Smooth muscle cell (in vitro differentiated cells): Measurements from ENCODE around the gene PTPN22. TPM values are rescaled to one million over a fixed set of nuclear protein-coding genes. Genes with fewer than 3 reads are reported as not detected.

Source experiments
- DNase-seq: peaks from one replicate; lab custom pipeline; 2025; ENCODE audit not compliant: unreplicated experiment; lab: John Stamatoyannopoulos, UW
- H2AFZ ChIP-seq: fragments of 200-600 bp; sonication (generic); 2 replicates; pipeline ENCODE4 v1.6.0; 2016; ENCODE audit warnings: antibody characterized with exemption, low read depth, mild to moderate bottlenecking
- H3F3A ChIP-seq: fragments of 200-600 bp; sonication (generic); 2 replicates; pipeline ENCODE4 v1.6.0; 2017; ENCODE audit warnings: antibody characterized with exemption, low read depth
- H3K27ac ChIP-seq: fragments of 200-600 bp; sonication (generic); 2 replicates; pipeline ENCODE4 v1.5.1; 2016; ENCODE audit warnings: low read depth, mild to moderate bottlenecking
- H3K27me3 ChIP-seq: fragments of 200-600 bp; sonication (generic); 2 replicates; pipeline ENCODE4 v1.6.1; 2016; ENCODE audit warnings: low read depth, mild to moderate bottlenecking
- H3K36me3 ChIP-seq: fragments of 200-600 bp; sonication (generic); 2 replicates; pipeline ENCODE4 v1.5.1; 2016; ENCODE audit warnings: low read depth
- H3K4me1 ChIP-seq: fragments of 200-600 bp; sonication (generic); 2 replicates; pipeline ENCODE4 v1.5.1; 2016; ENCODE audit warnings: low read depth
- H3K4me2 ChIP-seq: fragments of 200-600 bp; sonication (generic); 2 replicates; pipeline ENCODE4 v1.6.0; 2016; ENCODE audit warnings: mild to moderate bottlenecking
- H3K4me3 ChIP-seq: fragments of 200-600 bp; sonication (generic); 2 replicates; pipeline ENCODE4 v1.5.1; 2016; ENCODE audit warnings: mild to moderate bottlenecking
- H3K79me2 ChIP-seq: fragments of 200-600 bp; sonication (generic); 2 replicates; pipeline ENCODE4 v1.6.0; 2016; ENCODE audit warnings: low read depth, mild to moderate bottlenecking
- H3K9ac ChIP-seq: fragments of 200-600 bp; sonication (generic); 2 replicates; pipeline ENCODE4 v1.6.0; 2016; ENCODE audit warnings: low read depth
- H3K9me3 ChIP-seq: fragments of 200-600 bp; sonication (generic); replicated peaks from 2 replicates; pipeline ENCODE4 v1.5.1; 2016; ENCODE audit warnings: low read depth
- H4K20me1 ChIP-seq: fragments of 200-600 bp; sonication (generic); 2 replicates; pipeline ENCODE4 v1.6.0; 2016; ENCODE audit warnings: low read depth
- CTCF ChIP-seq: fragments of 200-600 bp; sonication (generic); IDR thresholded peaks from 2 replicates; pipeline ENCODE4 v1.5.1; 2017; ENCODE audit warnings: borderline replicate concordance, mild to moderate bottlenecking, antibody characterized with exemption; ENCODE audit not compliant: insufficient read depth, poor library complexity, severe bottlenecking
- WGBS: methylation state at CpG from one replicate; pipeline ENCODE4 v1.1.7; 2016; ENCODE audit warnings: low lambda C conversion rate; 5-methylcytosine and 5-hydroxymethylcytosine counted together
- polyA plus RNA-seq: library from polyadenylated mRNA; unstranded; fragments of >200 nt; fragmentation: Nextera tagmentation; extraction: Ambion mirVana; gene quantifications from 2 replicates; pipeline ENCODE4 v1.2.1, GENCODE V29; 2016
- total RNA-seq: library from RNA; depleted of rRNA; stranded (reverse); fragments of >200 nt; gene quantifications from 2 replicates; pipeline ENCODE4 v1.2.3, GENCODE V29; 2014

Gene PTPN22
- total and polyA plus RNA-seq, 2 experiments from 2014 or later, result not detected

- TF ChIP-seq CTCF, result no peak
- Histone ChIP-seq H4K20me1 (peaks cover 65% of the 10 kb centered on the region), H3K9ac (no peak overlapping the region), H3F3A (no peaks in the 10 kb centered on the region), H3K27ac (no peak overlapping the region), H3K4me3 (no peak overlapping the region), H3K4me1 (peaks cover 17% of the 10 kb centered on the region), H2AFZ (no peak overlapping the region), H3K36me3 (peaks cover 12% of the 10 kb centered on the region), H3K4me2 (no peak overlapping the region), H3K27me3 (no peaks in the 10 kb centered on the region), H3K9me3 (no peaks in the 10 kb centered on the region), H3K79me2 (peaks cover 64% of the 10 kb centered on the region)
- no peak for DNase-seq
- WGBS, result 96% methylated on average over 6 of the region's 6 CpGs
Measured at GRCh38 chr1:113779542-113779941, 92.0 kb downstream of the PTPN22 start.

DNA sequence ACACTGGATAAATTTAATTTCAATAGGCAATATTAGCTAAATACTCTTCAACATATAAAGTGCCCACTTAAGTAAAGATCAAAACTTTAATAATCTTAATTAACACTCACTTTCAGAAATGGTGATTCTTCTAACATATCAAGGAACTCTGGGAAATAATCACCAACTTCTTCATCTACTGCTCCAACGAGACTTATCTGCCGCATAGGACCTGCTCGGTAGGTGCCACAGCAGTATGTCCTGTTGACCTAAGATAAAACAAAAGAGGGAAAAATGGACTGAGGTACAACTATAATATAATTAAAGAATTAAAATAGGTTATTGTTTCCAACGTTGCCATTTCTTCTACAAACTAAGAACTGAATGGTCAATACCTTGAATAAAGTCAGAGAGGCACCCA lies 94.0 kb downstream of the PTPN22 start:
- Histone ChIP-seq H4K20me1 (peaks cover 48% of the 10 kb centered on the region), H3K27ac (no peak overlapping the region), H3K27me3 (no peaks in the 10 kb centered on the region), H3K79me2 (peaks cover 57% of the 10 kb centered on the region), H3K4me2 (no peak overlapping the region), H2AFZ (no peak overlapping the region), H3F3A (no peaks in the 10 kb centered on the region), H3K36me3 (peaks cover 12% of the 10 kb centered on the region), H3K4me3 (no peak overlapping the region), H3K9me3 (no peaks in the 10 kb centered on the region), H3K4me1 (peaks cover 9% of the 10 kb centered on the region), H3K9ac (no peak overlapping the region)
- no peak for DNase-seq
- 98% methylated on average over 4 of the region's 4 CpGs for WGBS
- TF ChIP-seq CTCF, result no peak

- Histone ChIP-seq H3K27me3 (no peaks in the 10 kb centered on the region), H3F3A (no peaks in the 10 kb centered on the region), H3K4me2 (no peak overlapping the region), H2AFZ (no peak overlapping the region), H3K79me2 (peaks cover 22% of the 10 kb centered on the region), H3K27ac (no peak overlapping the region), H3K4me1 (peaks cover 34% of the 10 kb centered on the region), H3K9ac (no peak overlapping the region), H4K20me1 (peaks cover 8% of the 10 kb centered on the region), H3K9me3 (no peaks in the 10 kb centered on the region), H3K36me3 (no peaks in the 10 kb centered on the region), H3K4me3 (no peak overlapping the region)
- no peak for DNase-seq
- no peak for TF ChIP-seq CTCF
- 89% methylated on average over 1 of the region's 1 CpG for WGBS
Measured at GRCh38 chr1:113770031-113770430, 101.5 kb downstream of the PTPN22 start.

GRCh38 chr1:113769601-113769970 lies 101.9 kb downstream of the PTPN22 start:
- H3K36me3 ChIP-seq, result no peaks in the 10 kb centered on the region
- no peaks in the 10 kb centered on the region for H3K27me3 ChIP-seq
- H3K9me3 ChIP-seq, result no peaks in the 10 kb centered on the region
- no peak overlapping the region for H3K9ac ChIP-seq
- no peak for TF ChIP-seq CTCF
- no peak overlapping the region for H2AFZ ChIP-seq
- no peak for DNase-seq
- H3K4me1 ChIP-seq, result peaks cover 34% of the 10 kb centered on the region
- no peak overlapping the region for H3K4me3 ChIP-seq
- H3K4me2 ChIP-seq, result no peak overlapping the region
- no peaks in the 10 kb centered on the region for H3F3A ChIP-seq
- H4K20me1 ChIP-seq, result peaks cover 8% of the 10 kb centered on the region
- H3K27ac ChIP-seq, result no peak overlapping the region
- peaks cover 22% of the 10 kb centered on the region for H3K79me2 ChIP-seq
